Mesendoderm (in vitro differentiated cells): ENCODE data around the gene BGLAP.

Source experiments
- DNase-seq: peaks from one replicate; pipeline ENCODE4 v3.0.0; 2013
- H2AK5ac ChIP-seq: 2 replicates; pipeline ENCODE4 v1.6.1; 2013; ENCODE audit warnings: low read length, inconsistent platforms
- H2BK120ac ChIP-seq: 2 replicates; pipeline ENCODE4 v1.6.1; 2013; ENCODE audit warnings: low read depth, mild to moderate bottlenecking, low read length, moderate library complexity, mixed read lengths
- H2BK15ac ChIP-seq: replicated peaks from 2 replicates; pipeline ENCODE4 v1.6.1; 2013; ENCODE audit warnings: low read depth, mild to moderate bottlenecking, moderate library complexity
- H2BK5ac ChIP-seq: 2 replicates; pipeline ENCODE4 v1.6.1; 2013; ENCODE audit warnings: low read length, inconsistent platforms
- H3K18ac ChIP-seq: 2 replicates; pipeline ENCODE4 v1.6.1; 2013; ENCODE audit warnings: mild to moderate bottlenecking, low read length, mixed read lengths
- H3K23ac ChIP-seq: one replicate; pipeline ENCODE4 v1.6.1; 2013; ENCODE audit warnings: low read length
- H3K27ac ChIP-seq: 2 replicates; pipeline ENCODE4 v1.5.1; 2013; ENCODE audit warnings: low read depth, mild to moderate bottlenecking, inconsistent platforms, low read length, moderate library complexity
- H3K27me3 ChIP-seq: 2 replicates; pipeline ENCODE4 v1.6.1; 2013; ENCODE audit warnings: low read length, control low read depth, mild to moderate bottlenecking, inconsistent platforms; ENCODE audit not compliant: insufficient read depth, poor library complexity
- H3K36me3 ChIP-seq: 2 replicates; pipeline ENCODE4 v1.6.1; 2013; ENCODE audit warnings: low read length, inconsistent platforms; ENCODE audit not compliant: control insufficient read depth, insufficient read depth
- H3K4ac ChIP-seq: one replicate; pipeline ENCODE4 v1.6.1; 2013; ENCODE audit warnings: low read depth, mild to moderate bottlenecking, low read length, moderate library complexity
- H3K4me1 ChIP-seq: 2 replicates; pipeline ENCODE4 v1.6.1; 2013; ENCODE audit warnings: low read depth, low read length, inconsistent platforms; ENCODE audit not compliant: control insufficient read depth
- H3K4me2 ChIP-seq: 2 replicates; pipeline ENCODE4 v1.6.1; 2013; ENCODE audit warnings: low read length
- H3K4me3 ChIP-seq: 2 replicates; pipeline ENCODE4 v1.5.1; 2013; ENCODE audit warnings: mild to moderate bottlenecking, low read length
- H3K56ac ChIP-seq: one replicate; pipeline ENCODE4 v1.6.1; 2013; ENCODE audit warnings: low read length
- H3K79me1 ChIP-seq: 2 replicates; pipeline ENCODE4 v1.6.1; 2013; ENCODE audit warnings: low read length, inconsistent platforms
- H3K79me2 ChIP-seq: 2 replicates; pipeline ENCODE4 v1.6.1; 2013; ENCODE audit warnings: mild to moderate bottlenecking, low read length; ENCODE audit not compliant: control insufficient read depth, insufficient read depth
- H3K9ac ChIP-seq: 2 replicates; pipeline ENCODE4 v1.6.1; 2013; ENCODE audit warnings: low read length, inconsistent platforms
- H4K5ac ChIP-seq: one replicate; pipeline ENCODE4 v1.6.1; 2013; ENCODE audit warnings: low read length
- H4K8ac ChIP-seq: one replicate; pipeline ENCODE4 v1.6.1; 2013; ENCODE audit warnings: low read depth, mild to moderate bottlenecking, control low read depth, low read length, moderate library complexity
- WGBS: extraction: QIAGEN DNeasy Blood & Tissue Kit; methylation state at CpG from one replicate; pipeline ENCODE4 v1.1.7; 2013; ENCODE audit warnings: low lambda C conversion rate, missing lambda C conversion rate; ENCODE audit not compliant: insufficient coverage; ENCODE audit errors: extremely low coverage; 5-methylcytosine and 5-hydroxymethylcytosine counted together

BGLAP gene

GRCh38 chr1:156249593-156249992 lies 7.6 kb downstream of the BGLAP start:
- H3K36me3 ChIP-seq = peaks cover 24% of the 10 kb centered on the region
- no peak overlapping the region for H3K9ac ChIP-seq
- no peak overlapping the region for H3K4me2 ChIP-seq
- H4K5ac ChIP-seq = no peak overlapping the region
- H3K18ac ChIP-seq = no peak overlapping the region
- no peak overlapping the region for H2BK5ac ChIP-seq
- no peak overlapping the region for H3K56ac ChIP-seq
- H3K4ac ChIP-seq = no peak overlapping the region
- no peak overlapping the region for H3K27ac ChIP-seq
- no peaks in the 10 kb centered on the region for H3K79me2 ChIP-seq
- H3K23ac ChIP-seq = no peak overlapping the region
- DNase-seq = no peak
- no peak overlapping the region for H2BK120ac ChIP-seq
- H3K4me3 ChIP-seq = no peak overlapping the region
- H3K27me3 ChIP-seq = no peaks in the 10 kb centered on the region
- no CpG with 5 or more reads among the region's 5 CpGs for WGBS
- no peak overlapping the region for H4K8ac ChIP-seq
- H2AK5ac ChIP-seq = no peak overlapping the region
- H3K79me1 ChIP-seq = no peaks in the 10 kb centered on the region
- H3K4me1 ChIP-seq = no peaks in the 10 kb centered on the region
- no peak overlapping the region for H2BK15ac ChIP-seq

- Histone ChIP-seq H4K5ac (no peak overlapping the region), H3K36me3 (peaks cover 24% of the 10 kb centered on the region), H3K4me2 (no peak overlapping the region), H2BK120ac (no peak overlapping the region), H4K8ac (no peak overlapping the region), H2BK5ac (no peak overlapping the region), H3K4me3 (no peak overlapping the region), H3K18ac (no peak overlapping the region), H3K27me3 (no peaks in the 10 kb centered on the region), H3K79me2 (no peaks in the 10 kb centered on the region), H3K4me1 (no peaks in the 10 kb centered on the region), H3K56ac (no peak overlapping the region), H3K9ac (no peak overlapping the region), H3K23ac (no peak overlapping the region), H2BK15ac (no peak overlapping the region), H2AK5ac (no peak overlapping the region), H3K27ac (no peak overlapping the region), H3K4ac (no peak overlapping the region), H3K79me1 (no peaks in the 10 kb centered on the region)
- DNase-seq = peak; percentile 63
- no CpG with 5 or more reads among the region's 3 CpGs for WGBS
These were observed 9.5 kb downstream of the BGLAP start for GRCh38 chr1:156251527-156251926.

- no peak overlapping the region for H3K9ac ChIP-seq
- no peaks in the 10 kb centered on the region for H3K79me2 ChIP-seq
- no peak overlapping the region for H2BK120ac ChIP-seq
- H3K27ac ChIP-seq = no peak overlapping the region
- no CpG with 5 or more reads among the region's 3 CpGs for WGBS
- H2BK5ac ChIP-seq = no peak overlapping the region
- H3K4me2 ChIP-seq = no peak overlapping the region
- H2AK5ac ChIP-seq = no peak overlapping the region
- H3K27me3 ChIP-seq = no peaks in the 10 kb centered on the region
- H3K18ac ChIP-seq = no peak overlapping the region
- H3K56ac ChIP-seq = no peak overlapping the region
- no peak overlapping the region for H3K4me3 ChIP-seq
- H3K79me1 ChIP-seq = no peaks in the 10 kb centered on the region
- H3K4ac ChIP-seq = no peak overlapping the region
- peaks cover 28% of the 10 kb centered on the region for H3K36me3 ChIP-seq
- H4K5ac ChIP-seq = no peak overlapping the region
- no peak overlapping the region for H2BK15ac ChIP-seq
- no peaks in the 10 kb centered on the region for H3K4me1 ChIP-seq
- H3K23ac ChIP-seq = no peak overlapping the region
- DNase-seq = no peak
- H4K8ac ChIP-seq = no peak overlapping the region
These were observed 11.7 kb downstream of the BGLAP start for GRCh38 chr1:156253634-156254033.

GRCh38 chr1:156257711-156258110 lies 15.7 kb downstream of the BGLAP start:
- Histone ChIP-seq H4K5ac (no peak overlapping the region), H3K56ac (no peak overlapping the region), H2BK15ac (no peak overlapping the region), H2BK5ac (no peak overlapping the region), H3K18ac (no peak overlapping the region), H3K79me2 (no peaks in the 10 kb centered on the region), H3K4me2 (no peak overlapping the region), H3K4ac (no peak overlapping the region), H3K9ac (no peak overlapping the region), H2BK120ac (no peak overlapping the region), H3K4me1 (no peaks in the 10 kb centered on the region), H3K27ac (no peak overlapping the region), H3K79me1 (no peaks in the 10 kb centered on the region), H4K8ac (no peak overlapping the region), H2AK5ac (no peak overlapping the region), H3K23ac (no peak overlapping the region), H3K36me3 (peaks cover 38% of the 10 kb centered on the region), H3K27me3 (no peaks in the 10 kb centered on the region), H3K4me3 (no peak overlapping the region)
- no peak for DNase-seq
- WGBS = no CpG with 5 or more reads among the region's 2 CpGs

- Histone ChIP-seq H3K9ac (no peak overlapping the region), H2AK5ac (no peak overlapping the region), H3K4me2 (no peak overlapping the region), H4K5ac (no peak overlapping the region), H2BK5ac (no peak overlapping the region), H3K4me3 (no peak overlapping the region), H3K79me1 (no peaks in the 10 kb centered on the region), H3K18ac (no peak overlapping the region), H3K4ac (no peak overlapping the region), H3K27ac (no peak overlapping the region), H2BK120ac (no peak overlapping the region), H3K23ac (no peak overlapping the region), H3K27me3 (no peaks in the 10 kb centered on the region), H4K8ac (no peak overlapping the region), H3K36me3 (peaks cover 34% of the 10 kb centered on the region), H3K56ac (no peak overlapping the region), H2BK15ac (no peak overlapping the region), H3K79me2 (no peaks in the 10 kb centered on the region), H3K4me1 (no peaks in the 10 kb centered on the region)
- no CpG with 5 or more reads among the region's 8 CpGs for WGBS
- DNase-seq = no peak
These were observed 16.9 kb downstream of the BGLAP start for GRCh38 chr1:156258859-156259258.

GRCh38 chr1:156259805-156260204 lies 17.8 kb downstream of the BGLAP start:
- no CpG with 5 or more reads among the region's 3 CpGs for WGBS
- Histone ChIP-seq H4K8ac (no peak overlapping the region), H3K9ac (no peak overlapping the region), H3K23ac (no peak overlapping the region), H3K27me3 (no peaks in the 10 kb centered on the region), H2BK15ac (no peak overlapping the region), H3K36me3 (peaks cover 34% of the 10 kb centered on the region), H2AK5ac (no peak overlapping the region), H3K56ac (no peak overlapping the region), H2BK5ac (no peak overlapping the region), H2BK120ac (no peak overlapping the region), H3K4me3 (no peak overlapping the region), H3K79me1 (peaks cover 2% of the 10 kb centered on the region), H3K79me2 (no peaks in the 10 kb centered on the region), H3K4me2 (no peak overlapping the region), H4K5ac (no peak overlapping the region), H3K18ac (no peak overlapping the region), H3K4ac (no peak overlapping the region), H3K27ac (no peak overlapping the region), H3K4me1 (no peaks in the 10 kb centered on the region)
- DNase-seq = no peak
